Dedifferentiated amniotic fluid mesenchymal stem cell (primary cell): ENCODE measurements around the gene MDM2.

Experiments used
- DNase-seq: peaks from one replicate; pipeline ENCODE4 v3.0.0-alpha.2; 2016; ENCODE audit errors: extremely low spot score

MDM2 gene

DNA sequence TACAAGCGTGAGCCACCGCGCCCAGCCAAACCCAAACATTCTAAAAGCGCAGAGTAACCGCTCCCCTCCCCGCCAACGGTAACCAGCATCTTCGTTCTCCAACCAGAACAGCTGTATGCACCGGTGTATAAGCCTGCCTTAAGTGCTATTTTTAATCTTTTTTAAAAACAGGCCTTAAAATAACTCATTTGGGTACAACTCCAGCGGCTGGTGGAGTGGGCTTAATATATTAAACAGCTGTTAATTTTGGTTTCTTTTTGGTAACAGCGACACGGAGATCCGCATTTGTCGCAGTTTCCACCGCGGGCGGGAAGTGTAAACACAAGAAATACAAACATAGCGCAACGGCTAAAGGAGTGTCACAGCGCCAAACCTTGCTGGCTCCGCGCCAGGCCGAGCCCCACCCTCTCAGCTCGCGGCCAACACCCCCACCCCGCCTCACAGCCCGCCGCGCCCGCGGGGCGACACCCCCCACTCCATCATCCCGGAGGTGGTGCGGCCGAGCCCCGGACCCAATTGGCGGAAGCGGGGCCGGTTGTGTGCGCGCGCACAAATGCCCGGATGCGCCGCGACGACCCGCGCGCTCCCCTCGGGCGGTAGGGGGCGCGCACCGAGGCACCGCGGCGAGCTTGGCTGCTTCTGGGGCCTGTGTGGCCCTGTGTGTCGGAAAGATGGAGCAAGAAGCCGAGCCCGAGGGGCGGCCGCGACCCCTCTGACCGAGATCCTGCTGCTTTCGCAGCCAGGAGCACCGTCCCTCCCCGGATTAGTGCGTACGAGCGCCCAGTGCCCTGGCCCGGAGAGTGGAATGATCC is at the start of gene MDM2:
Gene MDM2 (plus strand): TSS at position 602 of the 812 bp plus-strand sequence. CDS start 301 bp downstream, outside the sequence.
- DNase-seq = peak; percentile 70

DNA sequence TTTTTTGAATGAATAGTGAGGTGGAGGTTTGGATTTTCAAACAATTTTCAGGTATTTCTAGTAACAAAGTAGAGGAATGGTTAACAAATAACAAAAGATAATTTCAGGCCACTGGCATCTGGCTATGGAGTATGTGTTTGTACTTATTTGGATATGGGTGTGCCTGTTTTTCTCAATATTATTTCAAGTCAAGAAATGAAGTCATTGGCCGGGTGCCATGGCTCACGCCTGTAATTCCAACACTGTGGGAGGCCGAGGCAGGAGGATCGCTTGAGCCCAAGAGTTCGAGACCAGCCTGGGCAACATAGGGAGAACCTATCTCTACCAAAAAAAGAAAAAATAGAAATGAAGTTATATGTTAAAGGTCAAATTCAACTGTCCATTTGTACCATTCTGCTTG is 48.1 kb upstream of the MDM2 start:
- no peak for DNase-seq

DNA sequence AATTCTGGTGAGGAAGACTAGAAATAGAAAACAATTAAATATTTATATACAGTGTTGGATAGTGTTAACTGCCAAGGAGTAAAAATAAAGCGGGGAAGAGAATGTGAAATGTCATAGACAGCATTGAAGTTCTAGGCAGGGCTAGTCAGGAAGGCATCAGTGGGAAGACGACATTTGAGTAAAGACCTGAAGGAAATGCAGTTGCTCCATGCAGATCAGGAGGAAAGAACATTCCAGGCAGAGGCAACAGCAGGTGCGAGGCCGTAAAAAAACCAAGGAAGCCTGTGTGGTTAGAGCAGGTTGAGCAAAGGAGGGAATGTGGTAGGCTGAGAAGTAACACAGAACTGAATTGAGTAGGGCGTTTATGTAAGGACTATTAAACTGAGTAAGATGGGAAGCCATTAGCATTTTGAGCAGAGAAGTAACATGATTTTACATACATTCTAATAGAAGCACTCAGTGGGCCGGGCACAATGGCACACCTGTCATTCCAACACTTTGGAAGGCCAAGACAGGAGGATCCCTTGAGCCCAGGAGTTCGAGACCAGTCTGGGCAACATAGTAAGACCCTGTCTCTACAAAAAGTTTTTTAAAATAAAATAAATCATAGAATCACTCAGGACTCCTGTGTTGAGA is 47.1 kb upstream of the MDM2 start:
- no peak for DNase-seq

GRCh38 chr12:68761442-68761812 is 46.5 kb upstream of the MDM2 start:
- DNase-seq = no peak

DNA sequence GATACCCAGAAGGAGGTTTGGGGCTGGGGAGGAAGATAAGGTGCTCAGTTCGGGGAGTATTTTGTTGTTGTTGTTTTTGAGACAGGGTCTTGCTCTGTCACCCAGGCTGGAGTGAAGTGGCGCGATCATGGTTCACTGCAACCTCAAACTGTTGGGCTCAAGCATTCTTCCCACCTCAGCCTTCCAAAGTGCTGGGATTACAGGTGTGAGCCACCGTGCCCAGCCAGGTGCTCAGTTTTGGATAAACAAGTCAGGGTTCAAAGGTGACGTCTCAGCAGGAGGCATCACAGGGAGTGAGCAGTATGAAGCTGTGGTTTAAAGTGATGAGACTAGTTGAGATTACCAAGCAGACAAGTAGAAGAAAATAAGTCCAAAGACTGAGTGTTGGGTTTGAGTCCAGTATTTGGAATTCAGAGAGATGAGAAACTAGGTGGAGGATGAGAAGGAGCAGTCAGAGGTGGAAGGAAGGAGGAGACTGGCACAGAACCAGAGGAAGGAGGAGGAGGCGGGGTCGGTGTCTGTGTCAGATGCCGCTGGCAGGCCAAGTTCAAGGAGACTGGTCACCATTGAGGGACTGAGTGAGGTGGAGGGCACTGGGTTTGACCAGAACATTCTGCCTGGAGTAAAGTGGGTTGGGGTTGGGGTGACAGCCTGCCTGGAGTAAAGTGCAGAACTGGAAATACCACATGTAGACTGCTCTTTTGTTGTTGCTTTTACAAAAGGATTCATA is 45.9 kb upstream of the MDM2 start:
- DNase-seq = no peak

GRCh38 chr12:68762691-68763090 is 45.3 kb upstream of the MDM2 start:
- no peak for DNase-seq

DNA sequence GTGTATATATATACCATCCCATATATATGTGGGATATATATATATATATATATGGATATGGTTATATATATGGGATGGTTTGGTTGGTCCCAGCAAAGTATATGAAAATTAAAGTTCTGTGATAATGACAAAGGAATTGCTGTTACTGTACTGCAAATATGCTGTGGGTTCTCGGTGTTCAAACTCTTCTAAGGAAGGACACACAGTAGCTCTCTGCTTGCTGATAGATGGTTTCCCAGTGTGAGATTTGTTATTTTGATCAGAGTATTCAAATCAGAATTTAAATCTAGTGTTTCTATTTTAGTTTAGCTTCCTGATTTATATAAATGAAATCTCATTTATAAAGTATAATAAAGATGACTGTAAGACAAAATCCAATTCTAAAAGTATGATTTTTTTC is 42.3 kb upstream of the MDM2 start:
- no peak for DNase-seq

GRCh38 chr12:68766646-68767045 is 41.3 kb upstream of the MDM2 start:
- no peak for DNase-seq

DNA sequence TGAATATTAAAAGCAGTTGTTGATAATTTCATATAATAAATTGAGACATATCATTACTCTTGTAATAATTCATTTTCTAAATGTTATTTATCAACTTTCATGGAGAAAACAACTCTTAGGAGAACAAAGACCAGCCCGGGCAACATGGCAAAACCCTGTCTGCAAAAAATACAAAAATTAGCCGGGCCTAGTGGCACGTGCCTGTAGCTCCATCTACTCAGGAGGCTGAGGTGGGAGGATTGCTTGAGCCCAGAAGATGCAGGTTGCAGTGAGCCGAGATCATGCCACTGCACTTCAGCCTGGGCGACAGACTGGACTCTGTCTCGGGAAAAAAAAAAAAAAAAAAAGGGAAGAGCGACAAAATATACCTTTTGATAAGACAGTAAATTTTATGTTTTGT is 40.8 kb upstream of the MDM2 start:
- DNase-seq = no peak

DNA sequence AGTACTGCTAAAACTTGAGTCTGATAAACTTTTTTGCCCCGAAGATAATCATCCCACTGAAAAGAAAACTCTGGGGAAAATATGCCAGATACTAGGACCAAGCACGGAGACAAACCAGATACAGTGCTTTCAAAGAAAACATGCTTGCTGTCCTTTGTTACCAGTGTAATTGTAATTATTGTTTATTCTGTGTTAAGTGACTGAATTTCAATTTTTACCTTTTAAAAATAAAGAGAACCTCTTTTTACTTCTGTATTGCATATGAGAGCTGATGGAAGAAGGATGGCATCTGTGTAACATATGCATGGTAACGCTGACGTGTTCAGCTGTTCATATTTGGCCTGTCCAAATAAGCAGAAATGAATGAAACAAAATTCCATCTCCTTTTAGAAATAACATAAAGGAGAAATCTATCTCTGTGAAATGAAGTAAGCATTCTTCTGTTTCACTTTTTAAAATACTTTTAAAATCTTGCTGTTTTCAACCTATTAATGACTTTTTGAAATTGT is 39.5 kb upstream of the MDM2 start:
- peak; percentile 17 for DNase-seq

GRCh38 chr12:68769941-68770340 is 38.0 kb upstream of the MDM2 start:
- DNase-seq = no peak

DNA sequence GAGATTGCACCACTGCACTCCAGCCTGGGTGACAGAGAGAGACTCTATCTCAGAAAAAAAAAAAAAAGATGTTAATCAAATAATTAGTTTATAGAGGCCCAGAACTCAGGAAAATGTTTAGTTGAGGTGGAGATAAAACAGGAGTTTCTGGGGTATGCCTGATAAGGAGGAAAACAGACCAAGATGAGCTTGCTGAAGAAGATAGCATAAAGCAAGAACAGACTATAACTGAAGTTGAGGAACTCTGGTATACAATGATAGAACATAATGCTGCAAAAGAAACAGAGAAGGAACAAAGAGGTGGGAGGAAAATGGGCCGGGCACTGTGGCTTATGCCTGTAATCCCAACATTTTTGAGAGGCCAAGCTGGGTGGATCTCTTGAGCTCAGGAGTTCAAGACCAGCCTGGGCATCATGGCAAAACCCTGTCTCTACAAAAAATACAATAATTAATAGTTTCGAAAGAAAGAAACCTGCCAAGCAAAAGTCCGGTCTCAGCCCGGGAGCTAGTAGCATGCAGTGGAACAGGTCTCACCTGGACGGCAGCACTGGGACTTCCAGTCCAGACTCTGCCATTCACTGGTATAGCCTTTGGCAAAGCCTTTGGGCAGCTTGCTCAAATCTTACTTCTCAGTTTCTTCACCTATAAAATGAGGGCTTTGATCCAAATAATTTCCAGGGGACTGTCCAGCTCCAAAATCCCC is 36.6 kb upstream of the MDM2 start:
- no peak for DNase-seq

- no peak for DNase-seq
Measured at GRCh38 chr12:68772714-68773113, 35.3 kb upstream of the MDM2 start.

DNA sequence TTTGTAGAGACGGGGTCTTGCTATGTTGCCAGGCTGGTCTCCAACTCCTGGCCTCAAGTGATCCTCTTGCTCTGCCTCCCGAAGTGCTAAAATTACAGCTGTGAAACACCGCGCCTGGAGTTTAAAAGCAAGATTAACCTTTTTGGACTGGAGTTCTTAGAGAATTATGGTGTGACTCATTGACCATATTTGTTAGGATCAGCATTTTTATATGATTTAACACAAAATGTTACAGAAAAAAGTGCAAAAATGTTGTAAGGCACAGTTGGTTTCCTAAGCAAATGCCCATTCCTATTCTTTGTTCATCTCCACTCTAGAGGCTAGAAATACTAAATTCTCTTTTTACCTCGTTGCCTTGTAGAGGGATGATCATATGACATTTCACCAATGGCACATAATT is 34.4 kb upstream of the MDM2 start:
- DNase-seq = no peak

DNA sequence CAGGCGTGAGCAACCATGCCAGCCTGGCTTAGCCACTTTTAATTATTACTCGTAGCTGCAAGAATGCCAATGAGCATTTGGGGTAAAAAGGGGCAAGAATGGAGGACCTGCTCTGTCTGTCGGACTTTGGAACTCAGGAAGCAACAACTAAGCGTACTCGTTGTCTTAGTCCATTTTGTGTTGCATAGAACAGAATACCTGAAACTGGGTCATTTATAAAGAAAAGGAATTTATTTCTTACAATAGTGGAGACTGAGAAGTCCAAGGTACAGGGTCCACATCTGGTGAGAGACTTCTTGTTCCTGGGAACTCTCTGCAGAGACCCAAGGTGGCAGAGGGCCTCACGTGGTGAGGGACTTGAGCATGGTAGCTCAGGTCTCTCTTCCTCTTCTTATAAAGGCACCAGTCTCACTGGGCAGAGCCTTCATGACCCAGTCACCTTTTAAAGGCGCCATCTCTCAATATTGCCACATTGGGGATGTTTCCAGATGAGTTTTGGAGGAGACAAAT is 32.8 kb upstream of the MDM2 start:
- no peak for DNase-seq

DNA sequence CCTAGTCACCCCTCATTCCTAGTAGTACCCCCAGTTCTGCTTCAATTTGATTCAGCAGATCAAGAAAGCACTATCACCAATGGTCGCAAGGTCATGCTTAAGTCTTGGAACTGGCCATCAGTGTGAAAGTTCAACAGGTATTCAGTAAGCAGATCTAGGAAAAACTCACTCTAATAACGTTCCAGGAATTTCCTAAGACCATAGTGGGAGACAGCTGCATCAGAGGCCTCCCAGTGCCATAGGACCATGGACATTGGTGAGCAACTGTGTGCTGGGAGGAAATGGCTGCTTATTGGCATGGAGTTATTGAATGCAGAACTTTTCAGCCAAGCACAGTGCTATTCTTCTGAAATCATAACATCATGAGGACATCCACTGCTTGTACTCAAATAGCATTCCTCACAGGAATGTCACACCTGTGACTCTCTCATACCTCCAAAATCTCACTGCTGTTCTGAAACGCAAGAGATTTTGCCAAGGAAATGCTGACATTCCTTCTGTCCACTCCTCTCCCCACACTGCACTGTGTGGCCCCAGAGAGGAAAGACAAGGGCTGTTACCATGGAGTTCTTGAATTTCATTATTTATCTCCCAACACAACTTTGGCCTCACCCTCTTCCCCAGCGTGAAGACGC is 30.9 kb upstream of the MDM2 start:
- no peak for DNase-seq

DNA sequence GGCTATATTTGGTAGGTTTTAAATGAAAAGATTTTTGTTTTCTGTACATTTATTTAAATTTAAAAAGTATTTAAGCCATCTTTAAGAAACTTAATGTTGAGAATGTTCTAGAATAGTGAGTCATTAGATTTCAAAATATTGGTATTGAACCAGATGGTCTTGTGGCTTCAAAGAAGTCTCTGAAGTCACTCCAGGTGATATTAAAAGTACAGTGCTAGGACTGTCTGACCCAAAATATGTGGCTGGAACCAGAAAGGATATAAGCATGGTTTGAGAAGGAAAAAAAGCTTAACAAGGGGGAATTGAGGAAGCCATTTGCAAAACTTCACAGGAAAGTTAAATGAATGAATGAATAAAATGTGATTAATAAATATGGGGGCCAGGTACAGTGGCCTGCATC is 28.7 kb upstream of the MDM2 start:
- DNase-seq = no peak

GRCh38 chr12:68780731-68781130 is 27.2 kb upstream of the MDM2 start:
- DNase-seq = no peak

GRCh38 chr12:68781728-68782127 is 26.2 kb upstream of the MDM2 start:
- no peak for DNase-seq

- no peak for DNase-seq
Measured at GRCh38 chr12:68784015-68784414, 24.0 kb upstream of the MDM2 start.

- DNase-seq = no peak
Measured at GRCh38 chr12:68785358-68785757, 22.6 kb upstream of the MDM2 start.
